Colonic mucosa (tissue), 4 donors: ENCODE measurements around the gene METRN. TPM values are rescaled to one million over a fixed set of nuclear protein-coding genes. Genes with fewer than 3 reads are reported as not detected.

Experiments
- DNase-seq: peaks from one replicate; pipeline ENCODE4 v3.0.0-alpha.2; 2020
- H3K27ac ChIP-seq: fragments of 200-600 bp; one replicate; pipeline ENCODE4 v1.8.0; 2021
- H3K27me3 ChIP-seq: fragments of 200-600 bp; one replicate; pipeline ENCODE4 v1.8.0; 2021
- H3K36me3 ChIP-seq: fragments of 200-600 bp; one replicate; pipeline ENCODE4 v1.8.0; 2021
- H3K4me1 ChIP-seq: fragments of 200-600 bp; one replicate; pipeline ENCODE4 v1.8.0; 2021; ENCODE audit warnings: mild to moderate bottlenecking
- H3K4me3 ChIP-seq: fragments of 200-600 bp; one replicate; pipeline ENCODE4 v1.8.0; 2021
- H3K9ac ChIP-seq, 2 donors: one replicate each; pipeline ENCODE4 v1.7.0; 2013; ENCODE audit warnings: control low read depth in 2 of 2, low read depth in 2 of 2, low read length in 2 of 2
- H3K9me3 ChIP-seq: fragments of 200-600 bp; one replicate; pipeline ENCODE4 v1.8.0; 2021
- CTCF ChIP-seq: fragments of 200-600 bp; IDR thresholded peaks from one replicate; pipeline ENCODE4 v1.8.0; 2022; ENCODE audit warnings: antibody characterized with exemption, mild to moderate bottlenecking
- intact Hi-C: fragments of 100-400 bp; cut with DNase I; formaldehyde crosslinking; loops from one replicate; pipeline ENCODE4 v1.14.1; 2022
- total RNA-seq, 2 donors: library from RNA; stranded (reverse); fragmentation: NEBNext Ultra II Directional in 1 of 2; extraction: Animal tissue kit (Norgen Biotek cat#: 25700) in 1 of 2; gene quantifications; one replicate each; pipeline ENCODE4 v1.2.1, GENCODE V29; 2021
- donor health status: healthy.
- donor health status: DM: no; HTN: no; CAD: no.
- donor health status: DM: no; HTN: no; CAD: no.

The METRN gene
- total RNA-seq, 2 donors from 2014 or later = 23.3 to 50.0 TPM

GRCh38 chr16:730666-731509, 16.0 kb downstream of the METRN start:
- intact Hi-C loops = no loop called here
- no peak for DNase-seq
- TF ChIP-seq CTCF = no peak
- H3K27ac ChIP-seq = no peak overlapping the region
- H3K9me3 ChIP-seq = no peaks in the 10 kb centered on the region
- no peak overlapping the region for H3K9ac ChIP-seq
- no peak overlapping the region for H3K4me3 ChIP-seq
- peaks cover 8% of the 10 kb centered on the region for H3K36me3 ChIP-seq
- peaks cover 9% of the 10 kb centered on the region for H3K27me3 ChIP-seq
- H3K4me1 ChIP-seq = peaks cover 13% of the 10 kb centered on the region

DNA sequence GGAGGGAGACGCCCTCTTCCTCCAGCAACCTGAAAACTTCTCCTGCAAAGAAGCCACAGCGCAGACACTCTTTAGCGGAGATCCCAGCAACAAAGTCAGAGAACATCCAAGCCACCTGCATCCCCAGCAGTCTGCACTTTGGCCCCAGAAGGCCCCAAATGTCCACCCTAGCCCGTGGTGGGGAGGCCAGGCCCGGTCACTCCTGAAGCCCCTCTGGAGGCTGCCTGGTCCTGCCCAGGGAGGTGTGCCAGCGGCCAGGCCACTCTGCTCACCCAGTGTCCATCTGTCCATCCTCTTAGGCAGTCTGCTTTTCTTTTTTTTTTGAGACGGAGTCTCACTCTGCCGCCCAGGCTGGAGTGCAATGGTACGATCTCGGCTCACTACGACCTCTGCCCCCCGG, 17.4 kb downstream of the METRN start:
- no peak overlapping the region for H3K27ac ChIP-seq
- H3K36me3 ChIP-seq = peaks cover 8% of the 10 kb centered on the region
- intact Hi-C loops = no loop called here

DNA sequence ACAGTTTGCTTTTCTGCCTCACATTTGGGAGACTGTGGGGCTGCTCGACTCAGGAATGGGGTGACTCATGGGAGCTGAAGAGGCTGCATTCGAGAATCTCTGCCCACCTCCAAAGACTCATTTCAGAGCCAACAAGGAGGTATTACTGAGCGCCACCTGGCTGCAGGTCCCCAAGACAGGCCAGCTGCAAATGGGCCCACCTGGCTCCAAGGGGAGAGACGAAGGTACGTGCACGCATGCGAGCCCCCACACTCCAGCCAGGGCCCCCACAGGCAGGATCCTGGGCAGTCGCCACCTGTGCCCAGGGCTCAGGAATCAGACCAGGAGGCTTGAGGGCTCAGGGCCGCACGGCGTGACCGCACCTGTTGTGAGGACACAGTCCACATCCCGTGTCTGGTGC, 18.0 kb downstream of the METRN start:
- H3K36me3 ChIP-seq = peaks cover 8% of the 10 kb centered on the region
- no peak for DNase-seq
- peaks cover 4% of the 10 kb centered on the region for H3K4me1 ChIP-seq
- no peaks in the 10 kb centered on the region for H3K9me3 ChIP-seq
- TF ChIP-seq CTCF = no peak
- H3K27me3 ChIP-seq = no peaks in the 10 kb centered on the region
- H3K27ac ChIP-seq = no peak overlapping the region
- no peak overlapping the region for H3K9ac ChIP-seq
- intact Hi-C loops = no loop called here
- no peak overlapping the region for H3K4me3 ChIP-seq

More for the DNA sequence above, 17.4 kb downstream of the METRN start:
- no peaks in the 10 kb centered on the region for H3K9me3 ChIP-seq
- peaks cover 10% of the 10 kb centered on the region for H3K4me1 ChIP-seq
- peaks cover 6% of the 10 kb centered on the region for H3K27me3 ChIP-seq
- no peak for TF ChIP-seq CTCF
- no peak overlapping the region for H3K4me3 ChIP-seq
- no peak overlapping the region for H3K9ac ChIP-seq
- DNase-seq = no peak

DNA sequence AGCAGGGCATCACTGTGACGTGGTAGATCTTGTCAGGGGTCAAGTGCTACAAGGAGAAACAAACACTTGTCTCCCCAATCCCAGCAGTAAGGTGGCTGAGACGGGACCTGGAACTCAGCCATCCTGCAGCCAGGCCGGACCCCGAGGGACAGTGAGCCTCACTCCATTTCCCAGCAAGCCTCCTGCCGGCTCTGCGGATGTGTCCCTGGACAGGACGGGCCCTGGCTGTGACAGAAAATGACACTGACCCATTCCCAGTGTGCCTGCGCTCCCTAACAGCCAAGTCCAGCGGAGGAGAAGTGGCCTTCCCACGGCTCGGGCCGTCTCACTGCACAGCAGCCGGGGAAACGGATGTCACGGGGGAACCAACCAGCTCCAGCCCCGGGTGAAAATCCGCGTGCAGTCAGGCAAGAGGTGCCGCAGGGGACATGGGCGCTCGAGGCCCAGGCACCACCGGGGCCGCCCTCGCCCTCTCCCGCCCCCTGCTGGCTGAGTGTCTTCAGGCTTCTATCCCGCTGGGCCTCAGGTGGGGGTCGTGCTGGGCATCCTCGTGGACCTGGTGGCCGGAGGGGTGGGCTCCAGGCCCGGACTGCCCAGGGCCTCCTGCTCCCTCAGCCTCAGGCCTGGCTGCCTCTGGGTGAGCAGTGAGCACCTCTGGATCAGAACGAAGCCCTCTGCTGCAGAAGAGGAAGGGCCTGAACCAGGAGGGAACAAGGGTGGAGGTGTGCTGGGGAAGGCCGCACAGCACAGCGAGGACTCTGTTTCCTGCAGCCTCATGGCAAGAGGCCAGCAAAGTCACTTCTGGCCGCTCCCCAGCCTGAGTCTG, 18.7 kb downstream of the METRN start:
- intact Hi-C loops = no loop called here
- peak; percentile 30 for TF ChIP-seq CTCF
- no peak for DNase-seq
- H3K9me3 ChIP-seq = no peaks in the 10 kb centered on the region
- H3K36me3 ChIP-seq = peaks cover 8% of the 10 kb centered on the region
- no peak overlapping the region for H3K4me3 ChIP-seq
- H3K4me1 ChIP-seq = peaks cover under 1% of the 10 kb centered on the region
- no peak overlapping the region for H3K27ac ChIP-seq
- H3K9ac ChIP-seq = no peak overlapping the region
- no peaks in the 10 kb centered on the region for H3K27me3 ChIP-seq

GRCh38 chr16:734208-734980, 19.5 kb downstream of the METRN start:
- no peaks in the 10 kb centered on the region for H3K4me1 ChIP-seq
- H3K36me3 ChIP-seq = peaks cover 8% of the 10 kb centered on the region
- H3K27me3 ChIP-seq = no peaks in the 10 kb centered on the region
- no peak for TF ChIP-seq CTCF
- H3K9me3 ChIP-seq = no peaks in the 10 kb centered on the region
- no peak overlapping the region for H3K27ac ChIP-seq
- no peak overlapping the region for H3K9ac ChIP-seq
- DNase-seq = no peak
- H3K4me3 ChIP-seq = no peak overlapping the region
- intact Hi-C loops = no loop called here
